GM12874 (cell line): ENCODE results near the gene MAZ.

Experiments
- CTCF ChIP-seq: IDR thresholded peaks from 2 replicates; pipeline ENCODE4 v1.5.1; 2011; ENCODE audit warnings: low read depth, mild to moderate bottlenecking, control low read depth, low read length, moderate library complexity; ENCODE audit not compliant: insufficient read depth

The MAZ gene

GRCh38 chr16:29806099-29806579 lies at the start of gene MAZ:
TSS of gene MAZ (plus strand) at chr16:29806529. CDS start at chr16:29806702, 173 bp downstream.
- no peak for TF ChIP-seq CTCF

GRCh38 chr16:29756654-29757053 lies 49.7 kb upstream of the MAZ start:
- TF ChIP-seq CTCF, result no peak

- no peak for TF ChIP-seq CTCF
Observed at GRCh38 chr16:29757950-29758466, 48.3 kb upstream of the MAZ start.

GRCh38 chr16:29760567-29761279 lies 45.6 kb upstream of the MAZ start:
- no peak for TF ChIP-seq CTCF

- no peak for TF ChIP-seq CTCF
Observed at GRCh38 chr16:29761882-29762281, 44.4 kb upstream of the MAZ start.

GRCh38 chr16:29763326-29763725 lies 43.0 kb upstream of the MAZ start:
- no peak for TF ChIP-seq CTCF

GRCh38 chr16:29765167-29766032 lies 40.9 kb upstream of the MAZ start:
- no peak for TF ChIP-seq CTCF
